ENCODE results near the gene TRIM38. TPM values are rescaled to one million over a fixed set of nuclear protein-coding genes. Genes with fewer than 3 reads are reported as not detected.
"Not testable (repeated sequence)": the region's sequence is repeated elsewhere in the genome, so short reads cannot be mapped to it uniquely, and the experiment has no call there.

Gene TRIM38
- total RNA-seq, 2 experiments from 2014 or later: 17.0 to 17.5 TPM

GRCh38 chr6:25942561-25943147 is 19.9 kb upstream of the TRIM38 start:
- H3K4me1 ChIP-seq (ENCODE audit: insufficient read depth, low read length): peaks cover 8% of the 10 kb centered on the region
- no peak overlapping the region for H3K4me3 ChIP-seq (ENCODE audit: low read length)
- Mint-ChIP-seq H3K9me3 (peaks cover 3% of the 10 kb centered on the region), H3K4me1 (ENCODE audit: low read depth) (peaks cover 9% of the 10 kb centered on the region), H3K27me3 (peaks cover 5% of the 10 kb centered on the region), H3K27ac (no peak overlapping the region), H3K36me3 (ENCODE audit: low read depth) (no peaks in the 10 kb centered on the region), H3K4me3 (no peak overlapping the region)
- DNase-seq (peak in 3 of 14 experiments; percentile 54 to 70 (median 66)), ATAC-seq (ENCODE audit: poor library complexity) (peak; percentile 49)
- TF ChIP-seq, protein P1, sequence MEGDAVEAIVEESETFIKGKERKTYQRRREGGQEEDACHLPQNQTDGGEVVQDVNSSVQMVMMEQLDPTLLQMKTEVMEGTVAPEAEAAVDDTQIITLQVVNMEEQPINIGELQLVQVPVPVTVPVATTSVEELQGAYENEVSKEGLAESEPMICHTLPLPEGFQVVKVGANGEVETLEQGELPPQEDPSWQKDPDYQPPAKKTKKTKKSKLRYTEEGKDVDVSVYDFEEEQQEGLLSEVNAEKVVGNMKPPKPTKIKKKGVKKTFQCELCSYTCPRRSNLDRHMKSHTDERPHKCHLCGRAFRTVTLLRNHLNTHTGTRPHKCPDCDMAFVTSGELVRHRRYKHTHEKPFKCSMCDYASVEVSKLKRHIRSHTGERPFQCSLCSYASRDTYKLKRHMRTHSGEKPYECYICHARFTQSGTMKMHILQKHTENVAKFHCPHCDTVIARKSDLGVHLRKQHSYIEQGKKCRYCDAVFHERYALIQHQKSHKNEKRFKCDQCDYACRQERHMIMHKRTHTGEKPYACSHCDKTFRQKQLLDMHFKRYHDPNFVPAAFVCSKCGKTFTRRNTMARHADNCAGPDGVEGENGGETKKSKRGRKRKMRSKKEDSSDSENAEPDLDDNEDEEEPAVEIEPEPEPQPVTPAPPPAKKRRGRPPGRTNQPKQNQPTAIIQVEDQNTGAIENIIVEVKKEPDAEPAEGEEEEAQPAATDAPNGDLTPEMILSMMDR (IDR thresholded peaks at IDR 0.05): peak; percentile 57
- H3K9me3 ChIP-seq (ENCODE audit: control insufficient read depth in 1 of 2, insufficient read depth in 1 of 2, low read length in 2 of 2): no peaks in the 10 kb centered on the region
- H3K36me3 ChIP-seq (ENCODE audit: insufficient read depth, low read length): no peaks in the 10 kb centered on the region
- ChIA-PET POLR2A (no interaction called here), CTCF (no interaction called here)
- intact Hi-C loops (cut with DNase I, micrococcal nuclease): loop anchor here (1.0 to 5.0 kb wide), 5 partner anchors 154 to 720 kb away; no protein-coding TSS in a partner anchor
- H3K27ac ChIP-seq (ENCODE audit: low read depth in 1 of 2, low read length in 2 of 2): no peak overlapping the region
- no peaks in the 10 kb centered on the region for H3K27me3 ChIP-seq (ENCODE audit: control insufficient read depth in 1 of 2, insufficient read depth in 2 of 2, low read length in 2 of 2)

DNA sequence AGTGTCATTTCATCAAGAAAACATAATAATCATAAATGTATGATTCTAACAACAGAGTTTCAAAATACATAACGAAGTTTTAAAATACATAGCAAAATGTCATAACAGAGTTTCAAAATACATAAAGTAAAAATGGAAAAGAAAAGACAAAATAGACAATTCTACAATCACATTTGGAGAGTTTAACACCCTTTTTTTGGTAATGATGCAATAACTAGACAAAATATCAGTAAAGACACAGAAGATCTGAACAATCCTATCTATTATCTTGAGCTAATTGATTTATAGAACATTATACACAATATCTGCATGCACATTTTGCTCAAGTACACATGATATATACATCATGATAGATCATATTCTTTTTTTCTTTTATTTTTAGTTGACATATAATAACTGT is 18.7 kb upstream of the TRIM38 start:
- intact Hi-C loops (cut with DNase I, micrococcal nuclease): loop anchor here (2.0 to 5.0 kb wide), 4 partner anchors 155 to 722 kb away; no protein-coding TSS in a partner anchor
- DNase-seq (no peak), ATAC-seq (ENCODE audit: poor library complexity) (no peak)
- H3K36me3 Mint-ChIP-seq (ENCODE audit: low read depth): no peaks in the 10 kb centered on the region
- Histone ChIP-seq H3K27me3 (ENCODE audit: control insufficient read depth in 1 of 2, insufficient read depth in 2 of 2, low read length in 2 of 2) (no peaks in the 10 kb centered on the region), H3K4me1 (ENCODE audit: insufficient read depth, low read length) (peaks cover 8% of the 10 kb centered on the region), H3K36me3 (ENCODE audit: insufficient read depth, low read length) (no peaks in the 10 kb centered on the region), H3K4me3 (ENCODE audit: low read length) (no peak overlapping the region), H3K27ac (ENCODE audit: low read depth in 1 of 2, low read length in 2 of 2) (no peak overlapping the region), H3K9me3 (ENCODE audit: control insufficient read depth in 1 of 2, insufficient read depth in 1 of 2, low read length in 2 of 2) (no peaks in the 10 kb centered on the region)
- CTCF ChIA-PET: interaction anchor here (1.5 kb wide), 1 partner anchor 49 kb away, joined by 3 read pairs; no protein-coding TSS in a partner anchor
- H3K4me3 Mint-ChIP-seq: no peak overlapping the region
- peaks cover 5% of the 10 kb centered on the region for H3K27me3 Mint-ChIP-seq
- H3K9me3 Mint-ChIP-seq: peaks cover 3% of the 10 kb centered on the region
- no peak overlapping the region for H3K27ac Mint-ChIP-seq
- TF ChIP-seq, protein P1 (IDR thresholded peaks at IDR 0.05): no peak
- POLR2A ChIA-PET: no interaction called here
- peaks cover 9% of the 10 kb centered on the region for H3K4me1 Mint-ChIP-seq (ENCODE audit: low read depth)

DNA sequence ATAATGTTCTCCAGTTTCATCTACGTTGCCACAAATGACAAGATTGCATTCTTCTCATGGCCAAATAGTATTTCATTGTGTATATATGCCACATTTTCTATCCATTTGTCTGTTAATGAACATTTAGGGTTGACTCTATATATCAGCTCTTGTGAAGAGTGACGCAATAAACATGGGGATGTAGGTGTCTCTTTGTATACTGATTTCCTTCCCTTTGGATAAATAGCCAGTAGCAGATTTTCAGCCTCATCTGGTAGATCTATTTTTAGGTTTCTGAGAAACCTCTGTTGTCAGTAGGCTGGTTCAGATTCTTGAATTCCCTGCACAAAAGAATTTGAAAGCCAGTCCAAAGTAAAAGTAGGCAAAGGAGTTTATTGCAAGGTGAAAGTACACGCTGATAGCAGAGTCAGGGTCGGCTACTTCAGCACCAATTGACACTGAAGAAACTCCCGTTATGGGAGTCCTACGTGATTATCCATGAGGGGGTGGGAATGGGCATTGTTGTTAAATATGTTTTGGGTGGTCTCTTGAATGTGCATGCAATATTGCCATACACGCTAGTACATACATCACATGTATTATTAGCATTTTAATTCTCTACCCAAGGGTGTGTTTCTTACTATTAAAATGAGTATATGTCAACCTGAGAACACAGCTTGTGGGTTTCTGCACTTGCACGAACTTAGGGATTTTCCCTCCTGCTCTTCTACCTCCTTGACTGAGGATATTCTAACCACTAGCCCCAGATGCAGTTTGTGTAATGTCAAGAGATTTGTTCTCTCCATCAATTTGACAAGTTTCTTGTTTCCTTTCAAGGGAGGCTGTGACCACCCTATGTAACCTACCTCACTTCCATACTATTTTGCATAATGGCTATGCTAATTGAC is 17.7 kb upstream of the TRIM38 start:
- CTCF ChIA-PET: interaction anchor here (1.5 kb wide), 2 partner anchors 48 to 225 kb away, joined by 3 read pairs; no protein-coding TSS in a partner anchor
- peaks cover 8% of the 10 kb centered on the region for H3K4me1 ChIP-seq (ENCODE audit: insufficient read depth, low read length)
- H3K27me3 Mint-ChIP-seq: peaks cover 5% of the 10 kb centered on the region
- ATAC-seq (ENCODE audit: poor library complexity) (no peak), DNase-seq (no peak)
- intact Hi-C loops (cut with DNase I, micrococcal nuclease): loop anchor here (5.0 kb wide), 3 partner anchors 388 to 723 kb away; no protein-coding TSS in a partner anchor
- no peaks in the 10 kb centered on the region for H3K36me3 ChIP-seq (ENCODE audit: insufficient read depth, low read length)
- H3K27me3 ChIP-seq (ENCODE audit: control insufficient read depth in 1 of 2, insufficient read depth in 2 of 2, low read length in 2 of 2): no peaks in the 10 kb centered on the region
- peaks cover 9% of the 10 kb centered on the region for H3K4me1 Mint-ChIP-seq (ENCODE audit: low read depth)
- no peak overlapping the region for H3K27ac Mint-ChIP-seq
- H3K4me3 ChIP-seq (ENCODE audit: low read length): no peak overlapping the region
- no peaks in the 10 kb centered on the region for H3K9me3 ChIP-seq (ENCODE audit: control insufficient read depth in 1 of 2, insufficient read depth in 1 of 2, low read length in 2 of 2)
- peaks cover 5% of the 10 kb centered on the region for H3K9me3 Mint-ChIP-seq
- TF ChIP-seq, protein P1 (IDR thresholded peaks at IDR 0.05): no peak
- no peak overlapping the region for H3K4me3 Mint-ChIP-seq
- no peak overlapping the region for H3K27ac ChIP-seq (ENCODE audit: low read depth in 1 of 2, low read length in 2 of 2)
- POLR2A ChIA-PET: no interaction called here
- no peaks in the 10 kb centered on the region for H3K36me3 Mint-ChIP-seq (ENCODE audit: low read depth)

DNA sequence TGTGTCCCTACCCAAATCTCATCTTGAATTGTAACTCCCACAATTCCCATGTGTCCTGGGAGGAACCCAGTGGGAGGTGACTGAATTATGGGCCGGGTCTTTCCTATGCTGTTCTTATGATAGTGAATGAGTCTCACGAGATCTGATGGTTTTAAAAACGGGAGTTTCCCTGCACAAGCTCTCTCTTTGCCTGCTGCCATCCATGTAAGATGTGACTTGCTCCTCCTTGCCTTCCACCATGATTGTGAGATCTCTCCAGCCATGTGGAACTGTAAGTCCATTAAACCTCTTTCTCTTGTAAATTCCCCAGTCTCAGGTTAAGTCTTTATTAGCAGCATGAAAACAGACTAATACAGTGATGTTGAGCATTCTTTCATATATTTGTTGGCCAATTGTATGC is 16.9 kb upstream of the TRIM38 start:
- H3K27me3 Mint-ChIP-seq; H3K27ac Mint-ChIP-seq; H3K36me3 ChIP-seq (ENCODE audit: insufficient read depth, low read length); DNase-seq; H3K4me3 Mint-ChIP-seq; H3K9me3 ChIP-seq (ENCODE audit: control insufficient read depth in 1 of 2, insufficient read depth in 1 of 2, low read length in 2 of 2); H3K9me3 Mint-ChIP-seq; H3K27ac ChIP-seq (ENCODE audit: low read depth in 1 of 2, low read length in 2 of 2); H3K4me1 ChIP-seq (ENCODE audit: insufficient read depth, low read length); ATAC-seq (ENCODE audit: poor library complexity); H3K36me3 Mint-ChIP-seq (ENCODE audit: low read depth); H3K4me1 Mint-ChIP-seq (ENCODE audit: low read depth); POLR2A ChIA-PET; H3K4me3 ChIP-seq (ENCODE audit: low read length); H3K27me3 ChIP-seq (ENCODE audit: control insufficient read depth in 1 of 2, insufficient read depth in 2 of 2, low read length in 2 of 2): not testable (repeated sequence)
- CTCF ChIA-PET: interaction anchor here (1.5 kb wide), 1 partner anchor 226 kb away, joined by 3 read pairs; no protein-coding TSS in a partner anchor
- intact Hi-C loops (cut with DNase I, micrococcal nuclease): loop anchor here in 1 of 2 experiments (5.0 kb wide), 1 partner anchor 388 kb away; no protein-coding TSS in a partner anchor
